Measurements from ENCODE around the gene CNTN5.

Gene CNTN5

GRCh38 chr11:100356035-100356434 is 1335.3 kb downstream of the CNTN5 start:
- Histone ChIP-seq H3K4me3 (ENCODE audit: low read length in 2 of 2) (no peak overlapping the region), H3K9me3 (ENCODE audit: control insufficient read depth in 2 of 2, low read length in 2 of 2) (no peaks in the 10 kb centered on the region), H3K27me3 (ENCODE audit: control insufficient read depth in 2 of 2, insufficient read depth in 2 of 2, low read length in 2 of 2) (no peaks in the 10 kb centered on the region), H3K36me3 (ENCODE audit: control insufficient read depth in 2 of 2, insufficient read depth in 2 of 2, low read length in 2 of 2) (no peaks in the 10 kb centered on the region), H3K9ac (ENCODE audit: low read depth in 1 of 2, low read length in 2 of 2) (no peak overlapping the region), H3K27ac (ENCODE audit: low read depth in 2 of 2, low read length in 2 of 2) (no peak overlapping the region), H3K4me1 (ENCODE audit: control insufficient read depth in 2 of 2, insufficient read depth in 2 of 2, low read length in 2 of 2) (no peaks in the 10 kb centered on the region)

GRCh38 chr11:100359281-100359680 is 1338.5 kb downstream of the CNTN5 start:
- H3K36me3 ChIP-seq (ENCODE audit: control insufficient read depth in 2 of 2, insufficient read depth in 2 of 2, low read length in 2 of 2): no peaks in the 10 kb centered on the region

GRCh38 chr11:100367892-100368291 is 1347.1 kb downstream of the CNTN5 start:
- no peak overlapping the region for H3K9ac ChIP-seq (ENCODE audit: low read depth in 1 of 2, low read length in 2 of 2)
- no peaks in the 10 kb centered on the region for H3K27me3 ChIP-seq (ENCODE audit: control insufficient read depth in 2 of 2, insufficient read depth in 2 of 2, low read length in 2 of 2)
- H3K9me3 ChIP-seq (ENCODE audit: control insufficient read depth in 2 of 2, low read length in 2 of 2): no peaks in the 10 kb centered on the region
- H3K4me3 ChIP-seq (ENCODE audit: low read length in 2 of 2): no peak overlapping the region
- H3K36me3 ChIP-seq (ENCODE audit: control insufficient read depth in 2 of 2, insufficient read depth in 2 of 2, low read length in 2 of 2): no peaks in the 10 kb centered on the region
- H3K4me1 ChIP-seq (ENCODE audit: control insufficient read depth in 2 of 2, insufficient read depth in 2 of 2, low read length in 2 of 2): no peaks in the 10 kb centered on the region
- no peak overlapping the region for H3K27ac ChIP-seq (ENCODE audit: low read depth in 2 of 2, low read length in 2 of 2)

More at GRCh38 chr11:100359281-100359680, 1338.5 kb downstream of the CNTN5 start:
- Histone ChIP-seq H3K4me3 (ENCODE audit: low read length in 2 of 2) (no peak overlapping the region), H3K9ac (ENCODE audit: low read depth in 1 of 2, low read length in 2 of 2) (no peak overlapping the region), H3K4me1 (ENCODE audit: control insufficient read depth in 2 of 2, insufficient read depth in 2 of 2, low read length in 2 of 2) (no peaks in the 10 kb centered on the region), H3K27me3 (ENCODE audit: control insufficient read depth in 2 of 2, insufficient read depth in 2 of 2, low read length in 2 of 2) (no peaks in the 10 kb centered on the region), H3K9me3 (ENCODE audit: control insufficient read depth in 2 of 2, low read length in 2 of 2) (no peaks in the 10 kb centered on the region), H3K27ac (ENCODE audit: low read depth in 2 of 2, low read length in 2 of 2) (no peak overlapping the region)

GRCh38 chr11:100383357-100383865 is 1362.7 kb downstream of the CNTN5 start:
- H3K36me3 ChIP-seq (ENCODE audit: control insufficient read depth in 2 of 2, insufficient read depth in 2 of 2, low read length in 2 of 2): no peaks in the 10 kb centered on the region
- H3K4me3 ChIP-seq (ENCODE audit: low read length in 2 of 2): no peak overlapping the region
- H3K27ac ChIP-seq (ENCODE audit: low read depth in 2 of 2, low read length in 2 of 2): no peak overlapping the region

GRCh38 chr11:100396266-100396665 is 1375.5 kb downstream of the CNTN5 start:
- Histone ChIP-seq H3K27ac (ENCODE audit: low read depth in 2 of 2, low read length in 2 of 2) (no peak overlapping the region), H3K36me3 (ENCODE audit: control insufficient read depth in 2 of 2, insufficient read depth in 2 of 2, low read length in 2 of 2) (no peaks in the 10 kb centered on the region), H3K27me3 (ENCODE audit: control insufficient read depth in 2 of 2, insufficient read depth in 2 of 2, low read length in 2 of 2) (no peaks in the 10 kb centered on the region), H3K4me1 (ENCODE audit: control insufficient read depth in 2 of 2, insufficient read depth in 2 of 2, low read length in 2 of 2) (no peaks in the 10 kb centered on the region), H3K9me3 (ENCODE audit: control insufficient read depth in 2 of 2, low read length in 2 of 2) (no peaks in the 10 kb centered on the region), H3K9ac (ENCODE audit: low read depth in 1 of 2, low read length in 2 of 2) (no peak overlapping the region), H3K4me3 (ENCODE audit: low read length in 2 of 2) (no peak overlapping the region)

More at GRCh38 chr11:100383357-100383865, 1362.7 kb downstream of the CNTN5 start:
- H3K27me3 ChIP-seq (ENCODE audit: control insufficient read depth in 2 of 2, insufficient read depth in 2 of 2, low read length in 2 of 2): no peaks in the 10 kb centered on the region
- H3K4me1 ChIP-seq (ENCODE audit: control insufficient read depth in 2 of 2, insufficient read depth in 2 of 2, low read length in 2 of 2): no peaks in the 10 kb centered on the region
- peaks cover 0 to 2% of the 10 kb centered on the region in 2 donors for H3K9me3 ChIP-seq (ENCODE audit: control insufficient read depth in 2 of 2, low read length in 2 of 2)
- H3K9ac ChIP-seq (ENCODE audit: low read depth in 1 of 2, low read length in 2 of 2): no peak overlapping the region

GRCh38 chr11:100397401-100397800 is 1376.7 kb downstream of the CNTN5 start:
- no peaks in the 10 kb centered on the region for H3K4me1 ChIP-seq (ENCODE audit: control insufficient read depth in 2 of 2, insufficient read depth in 2 of 2, low read length in 2 of 2)
- H3K36me3 ChIP-seq (ENCODE audit: control insufficient read depth in 2 of 2, insufficient read depth in 2 of 2, low read length in 2 of 2): no peaks in the 10 kb centered on the region
- no peaks in the 10 kb centered on the region for H3K9me3 ChIP-seq (ENCODE audit: control insufficient read depth in 2 of 2, low read length in 2 of 2)
- no peak overlapping the region for H3K9ac ChIP-seq (ENCODE audit: low read depth in 1 of 2, low read length in 2 of 2)
- no peak overlapping the region for H3K27ac ChIP-seq (ENCODE audit: low read depth in 2 of 2, low read length in 2 of 2)
- H3K4me3 ChIP-seq (ENCODE audit: low read length in 2 of 2): no peak overlapping the region
- H3K27me3 ChIP-seq (ENCODE audit: control insufficient read depth in 2 of 2, insufficient read depth in 2 of 2, low read length in 2 of 2): no peaks in the 10 kb centered on the region

GRCh38 chr11:100403816-100404215 is 1383.1 kb downstream of the CNTN5 start:
- Histone ChIP-seq H3K27ac (ENCODE audit: low read depth in 2 of 2, low read length in 2 of 2) (no peak overlapping the region), H3K9me3 (ENCODE audit: control insufficient read depth in 2 of 2, low read length in 2 of 2) (no peaks in the 10 kb centered on the region), H3K27me3 (ENCODE audit: control insufficient read depth in 2 of 2, insufficient read depth in 2 of 2, low read length in 2 of 2) (no peaks in the 10 kb centered on the region)

GRCh38 chr11:100404907-100405306 is 1384.2 kb downstream of the CNTN5 start:
- H3K4me3 ChIP-seq (ENCODE audit: low read length in 2 of 2): no peak overlapping the region
- no peak overlapping the region for H3K27ac ChIP-seq (ENCODE audit: low read depth in 2 of 2, low read length in 2 of 2)
- no peaks in the 10 kb centered on the region for H3K27me3 ChIP-seq (ENCODE audit: control insufficient read depth in 2 of 2, insufficient read depth in 2 of 2, low read length in 2 of 2)
- H3K9me3 ChIP-seq (ENCODE audit: control insufficient read depth in 2 of 2, low read length in 2 of 2): no peaks in the 10 kb centered on the region
- H3K9ac ChIP-seq (ENCODE audit: low read depth in 1 of 2, low read length in 2 of 2): no peak overlapping the region
- H3K36me3 ChIP-seq (ENCODE audit: control insufficient read depth in 2 of 2, insufficient read depth in 2 of 2, low read length in 2 of 2): no peaks in the 10 kb centered on the region
- H3K4me1 ChIP-seq (ENCODE audit: control insufficient read depth in 2 of 2, insufficient read depth in 2 of 2, low read length in 2 of 2): no peaks in the 10 kb centered on the region

More at GRCh38 chr11:100403816-100404215, 1383.1 kb downstream of the CNTN5 start:
- Histone ChIP-seq H3K9ac (ENCODE audit: low read depth in 1 of 2, low read length in 2 of 2) (no peak overlapping the region), H3K4me3 (ENCODE audit: low read length in 2 of 2) (no peak overlapping the region), H3K4me1 (ENCODE audit: control insufficient read depth in 2 of 2, insufficient read depth in 2 of 2, low read length in 2 of 2) (no peaks in the 10 kb centered on the region), H3K36me3 (ENCODE audit: control insufficient read depth in 2 of 2, insufficient read depth in 2 of 2, low read length in 2 of 2) (no peaks in the 10 kb centered on the region)
